Liver (tissue), 9 donors: Measurements from ENCODE around the gene PSTK. TPM values are rescaled to one million over a fixed set of nuclear protein-coding genes. Genes with fewer than 3 reads are reported as not detected.

Experiments used
- DNase-seq: peaks from one replicate; pipeline ENCODE4 v3.0.0-alpha.2; 2017; ENCODE audit warnings: low spot score
- H3K27ac ChIP-seq, 2 donors: one replicate each; pipeline ENCODE4 v1.7.0; 2013; ENCODE audit warnings: inconsistent platforms in 2 of 2, low read length in 2 of 2, control low read depth in 1 of 2, low read depth in 1 of 2, mild to moderate bottlenecking in 1 of 2
- H3K27me3 ChIP-seq, 4 donors: one replicate each; pipeline versions ENCODE4 v1.6.1 to v1.7.0; 2013; ENCODE audit warnings: low read length in 3 of 4, inconsistent platforms in 1 of 4, mild to moderate bottlenecking in 1 of 4, moderate library complexity in 1 of 4; ENCODE audit not compliant: control insufficient read depth in 4 of 4, insufficient read depth in 4 of 4
- H3K36me3 ChIP-seq, 4 donors: one replicate each; pipeline versions ENCODE4 v1.6.1 to v1.7.0; 2013; ENCODE audit warnings: low read length in 3 of 4, mild to moderate bottlenecking in 3 of 4, low read depth in 1 of 4, moderate library complexity in 1 of 4; ENCODE audit not compliant: control insufficient read depth in 4 of 4, insufficient read depth in 3 of 4
- H3K4me1 ChIP-seq, 4 donors: one replicate each; pipeline versions ENCODE4 v1.6.1 to v1.7.0; 2013; ENCODE audit warnings: low read length in 3 of 4, mild to moderate bottlenecking in 3 of 4, moderate library complexity in 1 of 4; ENCODE audit not compliant: control insufficient read depth in 4 of 4, insufficient read depth in 4 of 4
- H3K4me3 ChIP-seq, 3 donors: one replicate each; pipeline versions ENCODE4 v1.6.1 to v1.7.0; 2013; ENCODE audit warnings: low read length in 3 of 3, control low read depth in 1 of 3, low read depth in 1 of 3, mild to moderate bottlenecking in 1 of 3
- H3K9ac ChIP-seq, 2 donors: one replicate each; pipeline ENCODE4 v1.7.0; 2013; ENCODE audit warnings: low read length in 2 of 2, mild to moderate bottlenecking in 2 of 2, moderate library complexity in 2 of 2, control low read depth in 1 of 2, low read depth in 1 of 2
- H3K9me3 ChIP-seq, 4 donors: one replicate each; pipeline versions ENCODE4 v1.6.1 to v1.7.0; 2013; ENCODE audit warnings: low read length in 3 of 4; ENCODE audit not compliant: control insufficient read depth in 4 of 4
- EGR1 ChIP-seq, 2 donors: IDR thresholded peaks; 2 replicates each; pipeline ENCODE4 v1.6.1; 2016 to 2018; ENCODE audit warnings: antibody characterized with exemption in 2 of 2, low read depth in 2 of 2
- FOXA1 ChIP-seq: IDR thresholded peaks from 2 replicates; pipeline ENCODE4 v1.6.1; 2016; ENCODE audit warnings: antibody characterized with exemption
- FOXA2 ChIP-seq: IDR thresholded peaks from 2 replicates; pipeline ENCODE4 v1.6.1; 2016; ENCODE audit warnings: antibody characterized with exemption
- GABPA ChIP-seq, 2 donors: IDR thresholded peaks in 1 of 2; conservative IDR thresholded peaks in 1 of 2; 2 replicates each; pipeline ENCODE4 v1.6.1; 2016; ENCODE audit warnings: antibody characterized with exemption in 2 of 2, mild to moderate bottlenecking in 1 of 2, moderate library complexity in 1 of 2
- HNF4A ChIP-seq, 2 donors: conservative IDR thresholded peaks; 2 replicates each; pipeline ENCODE4 v1.6.1; 2016; ENCODE audit warnings: antibody characterized with exemption in 2 of 2, mild to moderate bottlenecking in 2 of 2
- HNF4G ChIP-seq: IDR thresholded peaks from 2 replicates; pipeline ENCODE4 v1.6.1; 2016; ENCODE audit warnings: antibody characterized with exemption
- JUND ChIP-seq, 2 donors: IDR thresholded peaks; 2 replicates each; pipeline ENCODE4 v1.6.1; 2016; ENCODE audit warnings: antibody characterized with exemption in 2 of 2
- NR2F2 ChIP-seq: IDR thresholded peaks from 2 replicates; pipeline ENCODE4 v1.6.1; 2016; ENCODE audit warnings: antibody characterized with exemption
- RAD21 ChIP-seq, 2 donors: IDR thresholded peaks; 2 replicates each; pipeline ENCODE4 v1.6.1; 2016; ENCODE audit warnings: antibody characterized with exemption in 2 of 2, mild to moderate bottlenecking in 2 of 2
- RXRA ChIP-seq, 2 donors: IDR thresholded peaks; 2 replicates each; pipeline ENCODE4 v1.6.1; 2017 to 2018; ENCODE audit warnings: antibody characterized with exemption in 2 of 2, mild to moderate bottlenecking in 1 of 2
- SP1 ChIP-seq: IDR thresholded peaks from 2 replicates; pipeline ENCODE4 v1.6.1; 2018; ENCODE audit warnings: antibody characterized with exemption, mild to moderate bottlenecking
- TAF1 ChIP-seq: conservative IDR thresholded peaks from 2 replicates; pipeline ENCODE4 v1.6.1; 2016; ENCODE audit warnings: antibody characterized with exemption, mild to moderate bottlenecking
- YY1 ChIP-seq: IDR thresholded peaks from 2 replicates; pipeline ENCODE4 v1.6.1; 2016; ENCODE audit warnings: antibody characterized with exemption, mild to moderate bottlenecking
- WGBS: extraction: QIAGEN DNeasy Blood & Tissue Kit; methylation state at CpG from one replicate; pipeline ENCODE4 v1.1.7; 2013; 5-methylcytosine and 5-hydroxymethylcytosine counted together
- polyA plus RNA-seq, 2 donors: library from polyadenylated mRNA; stranded (reverse) in 1 of 2; unstranded in 1 of 2; fragments of 200-250 nt in 1 of 2; fragments of >200 nt in 1 of 2; fragmentation: Nextera tagmentation in 1 of 2; extraction: Ambion mirVana in 1 of 2; gene quantifications; one replicate each; pipeline versions ENCODE4 v1.2.1 to v1.2.3, GENCODE V29; 2013 to 2015
- total RNA-seq, 2 donors: library from RNA; depleted of rRNA; stranded (reverse); fragments of >200 nt; gene quantifications; one replicate each; pipeline ENCODE4 v1.2.3, GENCODE V29; 2014
- TF ChIP-seq, protein P1 (sequence below): IDR thresholded peaks from 2 replicates; pipeline ENCODE4 v1.6.1; 2016; ENCODE audit warnings: antibody characterized with exemption
- TF ChIP-seq, protein P2 (sequence below): IDR thresholded peaks from 2 replicates; pipeline ENCODE4 v1.6.1; 2016; ENCODE audit warnings: antibody characterized with exemption
- TF ChIP-seq, protein P3 (sequence below): IDR thresholded peaks from 2 replicates; pipeline ENCODE4 v1.6.1; 2016; ENCODE audit warnings: antibody characterized with exemption, mild to moderate bottlenecking
- TF ChIP-seq, protein P4 (sequence below): fragments of 150-350 bp; IDR thresholded peaks from 2 replicates; pipeline ENCODE4 v1.5.1; 2017; ENCODE audit warnings: improper control_type of control experiment, low read depth, low read length; ENCODE audit not compliant: missing input control
- TF ChIP-seq, protein P5 (sequence below): IDR thresholded peaks from 2 replicates; pipeline ENCODE4 v1.6.1; 2016; ENCODE audit warnings: antibody characterized with exemption
- donor health status: healthy.
- donor health status: healthy.
- donor health status: healthy.
- donor health status: healthy.
- donor health status: healthy.

Gene PSTK
- total and polyA plus RNA-seq, 4 donors: 2.3 to 5.1 (median 3.5) TPM

DNA sequence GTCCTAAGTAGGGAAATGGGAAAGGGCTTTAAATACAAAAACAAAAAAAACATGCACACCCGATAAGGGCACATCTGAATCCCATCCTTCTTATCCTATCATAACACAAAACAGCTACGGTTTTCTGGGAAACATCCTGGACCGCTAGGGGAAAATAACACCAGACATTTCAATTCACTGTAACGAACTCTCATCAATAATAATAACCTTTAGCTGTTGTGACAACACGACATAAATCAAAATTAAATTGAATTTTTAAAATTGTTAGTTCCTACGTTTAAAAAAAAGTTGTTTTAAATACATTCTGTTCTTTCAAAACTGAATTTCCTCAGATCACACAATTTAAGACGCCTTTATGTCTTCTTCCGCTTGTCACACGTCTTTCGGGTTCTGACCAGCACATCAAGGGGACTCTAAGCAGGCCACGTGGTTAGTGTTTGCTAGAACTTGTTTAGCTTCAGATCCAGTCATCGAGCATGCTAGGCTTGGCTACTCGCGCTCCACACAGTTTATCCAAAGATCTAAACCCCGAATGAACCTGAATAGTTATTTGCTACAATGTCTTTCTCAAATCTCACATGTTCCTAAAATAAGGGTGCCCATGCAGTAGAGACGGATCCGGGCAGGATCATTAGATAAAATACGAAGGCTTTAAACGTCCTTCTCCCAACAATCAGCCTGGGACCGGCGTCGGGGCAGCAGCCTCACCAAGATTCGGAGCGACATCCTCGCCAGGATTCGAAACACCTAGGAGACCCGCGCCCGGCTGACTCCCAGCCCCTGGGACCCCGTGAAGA, 27.6 kb downstream of the PSTK start:
- Histone ChIP-seq H3K4me1 (peaks cover 13 to 38% (median 28%) of the 10 kb centered on the region in 4 donors), H3K36me3 (peaks cover 0 to 1% (median under 1%) of the 10 kb centered on the region in 4 donors), H3K27ac (peak overlapping the region; percentile 92 to 95), H3K4me3 (peak overlapping the region; percentile 85 to 93 (median 92)), H3K27me3 (no peaks in the 10 kb centered on the region), H3K9me3 (no peaks in the 10 kb centered on the region), H3K9ac (peak overlapping the region; percentile 57 to 94)
- WGBS: 2% methylated on average over 30 of the region's 30 CpGs
- DNase-seq: peak; percentile 49
- TF ChIP-seq TAF1: no peak
- no peak for TF ChIP-seq HNF4A (conservative IDR thresholded peaks at IDR 0.05)
- TF ChIP-seq NR2F2: no peak
- TF ChIP-seq RAD21 (IDR thresholded peaks at IDR 0.05): peak in 1 of 2 donors; percentile 10
- no peak for TF ChIP-seq JUND (IDR thresholded peaks at IDR 0.05)
- TF ChIP-seq, protein P1, sequence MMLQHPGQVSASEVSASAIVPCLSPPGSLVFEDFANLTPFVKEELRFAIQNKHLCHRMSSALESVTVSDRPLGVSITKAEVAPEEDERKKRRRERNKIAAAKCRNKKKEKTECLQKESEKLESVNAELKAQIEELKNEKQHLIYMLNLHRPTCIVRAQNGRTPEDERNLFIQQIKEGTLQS: no peak
- TF ChIP-seq, protein P2, sequence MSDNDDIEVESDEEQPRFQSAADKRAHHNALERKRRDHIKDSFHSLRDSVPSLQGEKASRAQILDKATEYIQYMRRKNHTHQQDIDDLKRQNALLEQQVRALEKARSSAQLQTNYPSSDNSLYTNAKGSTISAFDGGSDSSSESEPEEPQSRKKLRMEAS: peak; percentile 94
- no peak for TF ChIP-seq GABPA (IDR thresholded peaks at IDR 0.05 in 1 of 2, conservative IDR thresholded peaks at IDR 0.05 in 1 of 2)

DNA sequence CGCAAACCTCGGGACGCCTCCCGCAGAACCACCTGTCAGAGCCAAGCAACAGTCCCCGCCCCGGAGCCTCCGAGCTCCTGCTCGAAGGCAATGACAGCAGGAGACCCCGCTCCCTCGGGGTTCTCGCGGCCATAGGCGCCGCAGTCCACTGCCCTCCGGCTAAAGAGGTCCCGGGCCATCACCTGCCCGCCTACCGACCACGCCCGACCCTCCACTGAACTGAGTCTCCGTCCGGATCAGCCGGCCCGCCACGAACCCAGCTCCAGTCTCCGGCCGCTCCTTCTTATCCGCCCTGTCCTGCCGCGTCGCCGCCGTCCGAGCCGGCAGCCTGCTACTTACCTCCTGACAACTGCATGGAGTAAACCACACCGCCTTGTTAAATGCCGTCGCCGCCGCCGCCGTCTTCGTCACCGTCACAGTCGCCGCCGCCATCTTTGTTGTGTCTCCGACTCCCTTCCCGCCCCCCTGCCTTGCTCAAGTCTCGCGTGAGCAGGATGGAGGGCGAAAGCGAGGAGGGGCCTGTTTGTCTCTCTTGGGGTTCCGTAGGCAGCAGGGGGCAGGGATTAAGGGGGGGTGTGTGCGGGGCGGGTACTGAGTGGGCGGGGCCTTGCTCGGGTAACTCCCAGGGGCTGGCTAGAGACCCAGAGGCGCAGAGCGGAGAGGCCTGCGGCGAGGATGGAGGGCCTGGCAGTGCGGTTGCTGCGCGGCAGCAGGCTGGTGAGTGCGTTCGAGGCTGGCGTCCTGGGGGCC, 28.3 kb downstream of the PSTK start, which contains the start of the genes ACADSB and IKZF5:
TSS of gene ACADSB (plus strand) at position 652 of the 750 bp plus-strand sequence. CDS start at position 676, 24 bp downstream.
TSS of gene IKZF5 (minus strand) at position 441 of the 750 bp plus-strand sequence. CDS start 10,170 bp downstream, outside the sequence.
- under 1% methylated on average over 68 of the region's 68 CpGs for WGBS
- no peaks in the 10 kb centered on the region for H3K27me3 ChIP-seq
- peak; percentile 95 for DNase-seq
- peaks cover 14 to 38% (median 28%) of the 10 kb centered on the region in 4 donors for H3K4me1 ChIP-seq
- H3K36me3 ChIP-seq: peaks cover 0 to 2% (median under 1%) of the 10 kb centered on the region in 4 donors
- peak within 1 kb of the TSS; percentile 85 to 93 (median 92) for H3K4me3 ChIP-seq
- peak within 1 kb of the TSS; percentile 94 to 99 for H3K9ac ChIP-seq
- TF ChIP-seq GABPA (IDR thresholded peaks at IDR 0.05 in 1 of 2, conservative IDR thresholded peaks at IDR 0.05 in 1 of 2): peak in 1 of 2 donors; percentile 71
- TF ChIP-seq, protein P3, sequence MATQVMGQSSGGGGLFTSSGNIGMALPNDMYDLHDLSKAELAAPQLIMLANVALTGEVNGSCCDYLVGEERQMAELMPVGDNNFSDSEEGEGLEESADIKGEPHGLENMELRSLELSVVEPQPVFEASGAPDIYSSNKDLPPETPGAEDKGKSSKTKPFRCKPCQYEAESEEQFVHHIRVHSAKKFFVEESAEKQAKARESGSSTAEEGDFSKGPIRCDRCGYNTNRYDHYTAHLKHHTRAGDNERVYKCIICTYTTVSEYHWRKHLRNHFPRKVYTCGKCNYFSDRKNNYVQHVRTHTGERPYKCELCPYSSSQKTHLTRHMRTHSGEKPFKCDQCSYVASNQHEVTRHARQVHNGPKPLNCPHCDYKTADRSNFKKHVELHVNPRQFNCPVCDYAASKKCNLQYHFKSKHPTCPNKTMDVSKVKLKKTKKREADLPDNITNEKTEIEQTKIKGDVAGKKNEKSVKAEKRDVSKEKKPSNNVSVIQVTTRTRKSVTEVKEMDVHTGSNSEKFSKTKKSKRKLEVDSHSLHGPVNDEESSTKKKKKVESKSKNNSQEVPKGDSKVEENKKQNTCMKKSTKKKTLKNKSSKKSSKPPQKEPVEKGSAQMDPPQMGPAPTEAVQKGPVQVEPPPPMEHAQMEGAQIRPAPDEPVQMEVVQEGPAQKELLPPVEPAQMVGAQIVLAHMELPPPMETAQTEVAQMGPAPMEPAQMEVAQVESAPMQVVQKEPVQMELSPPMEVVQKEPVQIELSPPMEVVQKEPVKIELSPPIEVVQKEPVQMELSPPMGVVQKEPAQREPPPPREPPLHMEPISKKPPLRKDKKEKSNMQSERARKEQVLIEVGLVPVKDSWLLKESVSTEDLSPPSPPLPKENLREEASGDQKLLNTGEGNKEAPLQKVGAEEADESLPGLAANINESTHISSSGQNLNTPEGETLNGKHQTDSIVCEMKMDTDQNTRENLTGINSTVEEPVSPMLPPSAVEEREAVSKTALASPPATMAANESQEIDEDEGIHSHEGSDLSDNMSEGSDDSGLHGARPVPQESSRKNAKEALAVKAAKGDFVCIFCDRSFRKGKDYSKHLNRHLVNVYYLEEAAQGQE: peak; percentile 82
- TF ChIP-seq FOXA1: peak; percentile 86
- peak in 1 of 2 donors; percentile 19 for TF ChIP-seq RAD21 (IDR thresholded peaks at IDR 0.05)
- no peak for TF ChIP-seq FOXA2
- peak; percentile 27 to 54 for TF ChIP-seq HNF4A (conservative IDR thresholded peaks at IDR 0.05)
- TF ChIP-seq, protein P4, sequence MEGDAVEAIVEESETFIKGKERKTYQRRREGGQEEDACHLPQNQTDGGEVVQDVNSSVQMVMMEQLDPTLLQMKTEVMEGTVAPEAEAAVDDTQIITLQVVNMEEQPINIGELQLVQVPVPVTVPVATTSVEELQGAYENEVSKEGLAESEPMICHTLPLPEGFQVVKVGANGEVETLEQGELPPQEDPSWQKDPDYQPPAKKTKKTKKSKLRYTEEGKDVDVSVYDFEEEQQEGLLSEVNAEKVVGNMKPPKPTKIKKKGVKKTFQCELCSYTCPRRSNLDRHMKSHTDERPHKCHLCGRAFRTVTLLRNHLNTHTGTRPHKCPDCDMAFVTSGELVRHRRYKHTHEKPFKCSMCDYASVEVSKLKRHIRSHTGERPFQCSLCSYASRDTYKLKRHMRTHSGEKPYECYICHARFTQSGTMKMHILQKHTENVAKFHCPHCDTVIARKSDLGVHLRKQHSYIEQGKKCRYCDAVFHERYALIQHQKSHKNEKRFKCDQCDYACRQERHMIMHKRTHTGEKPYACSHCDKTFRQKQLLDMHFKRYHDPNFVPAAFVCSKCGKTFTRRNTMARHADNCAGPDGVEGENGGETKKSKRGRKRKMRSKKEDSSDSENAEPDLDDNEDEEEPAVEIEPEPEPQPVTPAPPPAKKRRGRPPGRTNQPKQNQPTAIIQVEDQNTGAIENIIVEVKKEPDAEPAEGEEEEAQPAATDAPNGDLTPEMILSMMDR: no peak
- peak; percentile 99 for TF ChIP-seq YY1
- TF ChIP-seq TAF1: peak; percentile 94
- no peak for TF ChIP-seq HNF4G
- peak; percentile 88 for TF ChIP-seq SP1
- peak; percentile 35 for TF ChIP-seq NR2F2
- TF ChIP-seq, protein P1: no peak
- no peak for TF ChIP-seq JUND (IDR thresholded peaks at IDR 0.05)
- peak; percentile 65 to 69 for TF ChIP-seq RXRA (IDR thresholded peaks at IDR 0.05)
- TF ChIP-seq, protein P2: peak; percentile 78
- TF ChIP-seq EGR1 (IDR thresholded peaks at IDR 0.05; ENCODE audit: low read depth in 2 of 2): peak; percentile 26 to 42
- TF ChIP-seq, protein P5, sequence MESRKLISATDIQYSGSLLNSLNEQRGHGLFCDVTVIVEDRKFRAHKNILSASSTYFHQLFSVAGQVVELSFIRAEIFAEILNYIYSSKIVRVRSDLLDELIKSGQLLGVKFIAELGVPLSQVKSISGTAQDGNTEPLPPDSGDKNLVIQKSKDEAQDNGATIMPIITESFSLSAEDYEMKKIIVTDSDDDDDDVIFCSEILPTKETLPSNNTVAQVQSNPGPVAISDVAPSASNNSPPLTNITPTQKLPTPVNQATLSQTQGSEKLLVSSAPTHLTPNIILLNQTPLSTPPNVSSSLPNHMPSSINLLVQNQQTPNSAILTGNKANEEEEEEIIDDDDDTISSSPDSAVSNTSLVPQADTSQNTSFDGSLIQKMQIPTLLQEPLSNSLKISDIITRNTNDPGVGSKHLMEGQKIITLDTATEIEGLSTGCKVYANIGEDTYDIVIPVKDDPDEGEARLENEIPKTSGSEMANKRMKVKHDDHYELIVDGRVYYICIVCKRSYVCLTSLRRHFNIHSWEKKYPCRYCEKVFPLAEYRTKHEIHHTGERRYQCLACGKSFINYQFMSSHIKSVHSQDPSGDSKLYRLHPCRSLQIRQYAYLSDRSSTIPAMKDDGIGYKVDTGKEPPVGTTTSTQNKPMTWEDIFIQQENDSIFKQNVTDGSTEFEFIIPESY: peak; percentile 100
- peak within 1 kb of the TSS; percentile 92 to 95 for H3K27ac ChIP-seq
- H3K9me3 ChIP-seq: no peaks in the 10 kb centered on the region
